HG03045 (cell line): ENCODE results near the gene LMO4.
A peak's percentile ranks its signal among the peaks of the same experiment; 100 is the strongest.

ENCODE experiments used
- ATAC-seq: cut with Tn5 transposase; IDR thresholded peaks from one replicate; pipeline ENCODE4 v1.9.1; 2021; ENCODE audit warnings: mild to moderate bottlenecking, moderate library complexity; ENCODE audit not compliant: unreplicated experiment

The LMO4 gene

DNA sequence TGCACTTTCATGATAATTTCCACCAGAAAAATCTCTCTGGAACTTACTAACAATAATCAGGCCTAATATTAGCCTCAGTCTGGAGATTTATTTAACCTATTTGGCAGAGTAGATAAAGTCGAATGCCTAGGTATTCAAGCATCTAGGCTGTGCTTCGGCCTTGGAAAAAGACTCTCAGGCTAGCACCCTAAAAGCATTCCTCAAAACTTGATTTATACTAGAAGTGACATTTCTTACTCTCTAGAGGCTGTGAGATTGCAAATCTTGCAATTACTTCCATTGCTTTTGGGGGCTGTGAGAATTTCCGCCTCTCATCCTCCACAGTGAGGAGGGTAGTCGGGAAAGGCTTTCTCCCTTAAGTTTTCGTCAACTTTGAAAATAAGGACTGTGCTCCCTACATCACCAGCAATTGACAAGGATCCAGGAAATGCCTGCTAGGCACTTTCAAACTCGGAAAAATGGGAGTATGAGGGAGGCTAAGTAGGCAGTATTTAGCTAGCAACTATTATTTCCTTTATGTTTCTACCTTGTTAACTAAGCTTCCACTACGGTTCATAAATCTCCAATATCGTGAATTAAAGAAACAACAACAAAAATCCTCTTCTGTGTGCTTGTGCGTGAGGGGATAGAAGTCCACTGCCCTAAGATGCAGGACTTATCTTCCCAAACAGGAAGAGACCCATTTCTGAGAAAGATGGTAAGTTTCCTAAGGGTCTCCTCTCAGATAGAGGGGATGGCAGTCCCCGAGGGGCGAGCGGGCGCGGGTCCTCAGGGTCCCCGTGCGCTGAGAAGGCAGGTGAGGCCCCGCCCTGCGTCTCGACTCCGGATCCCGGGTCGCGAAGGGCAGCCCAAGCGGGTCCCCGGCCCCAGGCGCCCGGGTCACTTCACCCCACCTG is 1.1 kb upstream of the LMO4 start:
- ATAC-seq: no peak

DNA sequence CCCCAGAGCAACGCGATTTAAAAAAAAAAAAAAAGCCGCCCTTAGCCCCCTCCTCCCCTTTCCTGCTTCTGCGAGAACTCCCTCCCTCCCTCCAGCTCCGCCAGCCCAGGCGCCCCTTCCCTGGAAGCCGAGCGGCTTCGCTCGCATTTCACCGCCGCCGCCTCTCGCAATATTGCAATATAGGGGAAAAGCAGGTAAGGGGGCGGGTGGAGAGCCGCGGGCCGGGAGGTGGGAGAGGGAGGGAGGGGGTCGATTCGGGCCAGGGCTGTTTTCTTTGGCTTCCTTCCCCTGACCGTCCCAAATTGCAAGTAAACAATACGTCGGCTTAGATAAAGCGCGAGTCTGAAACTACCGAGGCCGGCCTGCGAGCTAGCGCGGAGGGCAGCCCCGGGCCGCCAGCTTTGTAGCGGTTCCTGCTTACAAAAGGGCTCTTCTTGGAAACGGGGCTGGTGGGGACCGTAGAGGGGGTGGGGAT is 408 bp downstream of the LMO4 start:
- no peak for ATAC-seq

- ATAC-seq: no peak
These were observed 911 bp downstream of the LMO4 start for GRCh38 chr1:87329526-87330056.

DNA sequence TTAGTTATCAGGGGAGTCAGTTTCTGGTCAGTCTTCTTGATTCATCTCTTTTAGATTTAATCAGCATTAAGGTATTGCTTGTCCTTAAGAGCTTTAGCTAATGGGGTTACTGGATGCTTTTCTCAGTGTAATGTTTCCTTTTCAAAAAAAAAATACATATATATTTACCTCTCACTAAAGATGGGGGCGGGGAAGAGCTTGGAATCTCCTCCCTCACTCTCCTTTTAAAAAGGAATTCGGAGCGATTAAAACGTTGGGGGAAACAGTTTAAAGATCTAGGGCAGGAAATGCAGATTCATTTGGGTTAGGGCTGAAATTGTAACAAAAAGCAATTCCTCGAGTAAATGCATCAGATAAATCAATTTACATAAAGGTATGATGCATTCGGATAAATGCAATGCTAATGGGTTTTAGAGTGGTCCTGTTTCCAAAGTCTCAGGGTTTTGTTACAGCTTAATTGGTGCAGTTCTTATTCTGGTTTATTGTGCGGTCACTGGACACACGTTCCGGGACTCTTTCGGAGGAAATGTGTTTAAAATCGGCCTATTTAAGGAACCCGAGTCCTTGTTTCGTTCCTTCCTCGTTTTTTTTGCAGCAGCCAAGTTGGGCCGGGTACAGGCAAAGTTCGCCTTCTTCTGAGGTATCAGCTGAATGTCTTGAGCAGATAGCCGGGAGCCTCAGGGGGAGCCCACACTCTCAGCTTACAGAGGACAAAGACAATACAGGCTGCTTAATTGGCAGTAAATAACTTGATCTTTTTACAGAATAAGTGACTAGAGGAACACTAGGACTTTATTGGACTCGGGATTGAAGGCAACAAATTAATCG is 1.6 kb downstream of the LMO4 start:
- ATAC-seq: no peak

GRCh38 chr1:87330885-87331364 is 2.2 kb downstream of the LMO4 start:
- no peak for ATAC-seq

DNA sequence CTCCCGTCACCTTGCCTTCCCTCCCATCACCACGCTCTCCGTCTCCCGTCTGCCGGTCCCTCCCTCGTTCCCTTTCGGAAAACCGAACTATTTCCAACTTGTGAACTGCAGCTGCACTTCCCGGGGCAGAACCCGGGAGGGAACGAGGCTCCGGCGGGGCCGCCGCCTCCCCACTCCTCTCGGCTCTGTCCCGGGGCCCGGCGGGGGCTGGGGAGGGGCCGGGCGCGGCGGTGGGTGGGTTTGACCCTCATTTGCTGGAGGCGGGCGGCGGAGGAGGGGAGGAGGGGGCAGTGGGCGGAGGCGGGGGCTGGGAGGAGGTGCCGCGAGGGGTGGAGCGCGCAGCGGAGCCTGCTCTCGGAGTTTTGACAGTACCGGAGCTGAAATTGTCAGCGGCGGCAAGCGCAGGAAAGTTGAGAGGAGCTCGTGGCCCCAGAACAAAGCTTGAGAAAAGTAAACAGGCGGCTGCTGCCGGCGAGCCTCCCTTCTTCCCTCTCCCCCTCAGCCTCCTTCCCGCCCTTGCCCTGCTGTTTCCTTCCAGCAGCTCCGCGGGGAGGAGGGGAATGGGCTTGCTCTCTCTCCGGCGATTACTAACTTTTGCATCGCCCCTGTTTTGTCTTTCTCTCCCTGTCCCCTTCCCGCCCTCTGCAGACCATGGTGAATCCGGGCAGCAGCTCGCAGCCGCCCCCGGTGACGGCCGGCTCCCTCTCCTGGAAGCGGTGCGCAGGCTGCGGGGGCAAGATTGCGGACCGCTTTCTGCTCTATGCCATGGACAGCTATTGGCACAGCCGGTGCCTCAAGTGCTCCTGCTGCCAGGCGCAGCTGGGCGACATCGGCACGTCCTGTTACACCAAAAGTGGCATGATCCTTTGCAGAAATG is 2.9 kb downstream of the LMO4 start:
- ATAC-seq: peak; percentile 19

- ATAC-seq: no peak
These were observed 5.1 kb downstream of the LMO4 start for GRCh38 chr1:87333692-87334347.

GRCh38 chr1:87334351-87335174 is 5.9 kb downstream of the LMO4 start:
- ATAC-seq: no peak

DNA sequence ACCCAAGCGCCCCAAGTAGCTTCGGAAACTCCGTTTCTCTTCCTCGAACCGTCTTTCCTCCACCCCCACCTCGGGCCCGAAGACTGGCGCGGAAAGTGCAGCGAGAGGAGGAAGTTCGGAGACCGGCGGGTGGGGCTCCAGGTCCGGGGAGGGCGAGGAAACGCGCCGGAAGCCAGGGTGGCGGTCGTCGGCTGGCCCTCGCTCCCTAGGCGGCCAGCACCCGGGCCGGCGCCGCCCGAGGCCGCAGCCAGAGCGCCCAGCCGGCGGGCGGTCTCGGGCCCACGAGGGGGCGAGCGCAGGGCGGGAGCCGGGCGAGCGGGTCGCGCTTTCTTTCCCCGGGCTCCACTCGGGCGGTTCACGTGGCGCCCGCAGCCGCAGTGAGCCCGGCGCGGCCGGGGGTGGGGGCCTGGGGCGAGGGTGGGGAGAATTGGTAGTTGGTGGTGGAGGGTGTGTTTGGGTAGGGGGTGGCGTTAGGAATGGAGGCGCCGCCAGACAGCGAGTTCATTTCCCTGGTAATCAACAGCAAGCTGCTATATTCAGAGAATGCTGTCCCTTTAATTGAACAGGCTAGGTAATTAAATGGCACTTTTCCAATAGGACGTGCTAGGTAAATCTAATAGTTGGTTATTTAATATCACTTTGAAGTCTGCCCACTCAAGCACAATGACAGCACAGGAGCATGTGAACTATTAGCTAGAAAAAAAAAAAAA is 6.7 kb downstream of the LMO4 start:
- peak; percentile 42 for ATAC-seq

GRCh38 chr1:87336623-87337067 is 8.0 kb downstream of the LMO4 start:
- no peak for ATAC-seq

DNA sequence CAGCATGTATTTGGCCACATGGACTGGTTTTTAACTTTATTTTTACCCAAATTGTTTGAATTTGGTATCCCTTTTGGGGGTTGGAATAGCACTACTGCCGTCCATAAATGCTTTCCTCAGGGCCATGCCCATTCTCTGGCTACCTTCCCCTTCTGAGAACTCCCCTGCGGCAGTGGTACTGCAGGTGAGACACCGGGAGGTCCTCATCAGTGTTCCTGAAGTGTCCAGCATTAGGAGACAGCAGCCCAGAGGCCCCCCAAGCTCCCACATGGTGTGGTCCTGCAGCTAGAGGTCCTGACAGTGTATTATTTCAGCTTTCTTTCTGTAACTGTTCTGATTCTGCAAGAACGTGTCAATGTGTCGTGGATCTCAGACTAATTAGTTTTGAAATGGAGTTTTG is 8.9 kb downstream of the LMO4 start:
- ATAC-seq: no peak

DNA sequence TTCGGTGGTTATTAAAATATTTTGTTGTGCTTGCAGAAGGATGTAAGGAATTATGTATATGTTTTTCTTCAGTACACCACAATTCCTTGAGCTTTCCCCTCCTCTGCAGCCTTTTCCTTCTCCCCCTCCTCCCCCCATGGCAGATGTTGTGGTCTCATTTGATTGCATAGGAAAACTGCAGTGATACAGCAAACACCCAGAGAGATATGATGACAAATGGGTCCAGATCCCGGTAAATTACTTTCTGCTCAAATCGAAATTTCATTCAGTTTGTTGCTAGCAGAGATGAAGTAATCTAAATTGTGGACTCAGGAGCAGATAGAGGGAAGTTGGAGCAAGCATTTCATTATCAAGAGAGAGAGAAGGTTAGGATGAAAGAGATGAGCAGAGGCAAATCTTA is 9.9 kb downstream of the LMO4 start:
- ATAC-seq: no peak

DNA sequence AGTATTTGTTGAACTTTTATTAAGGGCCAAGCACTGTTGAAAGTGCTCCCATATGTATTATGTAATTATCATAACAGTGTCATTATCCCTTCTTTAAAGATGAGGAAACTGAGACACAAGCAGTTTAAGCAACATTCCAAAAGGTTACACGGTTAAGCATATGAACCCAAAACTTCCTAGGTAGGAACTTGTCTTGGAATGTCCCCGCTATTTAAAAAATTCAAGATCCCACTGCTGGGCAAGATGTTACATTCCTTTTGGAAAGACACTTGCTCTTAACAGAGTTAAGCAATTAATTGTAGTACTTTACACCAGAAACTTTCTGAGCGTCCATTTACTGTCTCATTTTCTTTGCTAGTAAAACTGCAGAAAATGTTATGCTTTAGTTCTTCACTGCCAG is 15.6 kb downstream of the LMO4 start:
- ATAC-seq: no peak

GRCh38 chr1:87346130-87346814 is 17.6 kb downstream of the LMO4 start:
- ATAC-seq: no peak

DNA sequence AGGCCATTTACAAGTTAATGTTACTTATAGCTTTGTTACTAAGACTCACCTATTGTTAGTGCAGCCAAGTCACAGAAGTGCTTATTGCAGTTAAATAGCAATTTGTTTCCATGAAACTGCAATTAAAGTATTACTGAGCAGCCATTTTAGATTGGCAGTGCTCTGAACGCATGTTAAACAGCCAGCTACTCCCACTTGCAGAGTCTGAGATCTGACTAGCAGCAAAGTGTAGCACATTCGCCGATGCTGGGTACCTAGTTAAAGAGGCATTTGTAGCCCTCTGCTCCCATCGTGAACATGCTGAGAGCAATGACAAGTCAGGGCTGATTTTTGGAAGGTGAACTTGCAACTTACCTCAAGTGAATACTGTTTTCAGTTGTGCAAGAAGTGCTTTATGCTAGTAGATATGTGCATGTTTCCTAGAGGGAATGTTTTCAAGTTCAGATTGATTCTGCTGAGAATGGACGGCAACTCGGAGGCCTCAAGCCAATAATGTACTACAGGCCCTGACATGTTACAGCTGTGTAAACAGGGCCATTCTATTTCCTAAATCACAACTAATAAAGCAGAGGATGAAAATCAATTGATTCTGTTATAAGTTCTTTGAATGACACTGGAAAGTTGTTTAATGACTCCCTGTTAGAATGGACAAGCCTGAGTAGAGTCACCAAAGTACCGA is 19.8 kb downstream of the LMO4 start:
- ATAC-seq: no peak

DNA sequence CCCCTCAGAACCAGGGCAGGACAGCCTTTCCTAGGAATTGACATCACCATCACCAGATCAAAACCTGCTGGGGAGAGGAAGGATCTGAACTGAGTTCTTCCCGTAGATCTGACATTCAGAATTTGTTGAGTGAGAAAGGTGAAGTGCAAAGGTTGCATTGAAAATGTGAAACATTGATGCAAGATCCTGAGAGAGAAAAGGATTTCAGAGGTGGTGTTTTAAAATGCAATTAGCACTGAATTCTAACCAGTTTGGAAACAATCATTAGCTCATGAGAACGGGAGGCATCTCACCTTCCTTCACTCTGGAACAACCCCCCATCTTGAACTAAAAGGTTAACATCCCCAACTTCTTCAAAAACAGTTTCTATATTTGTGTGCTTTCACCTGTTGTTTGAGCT is 20.4 kb downstream of the LMO4 start:
- ATAC-seq: no peak

- no peak for ATAC-seq
These were observed 27.2 kb downstream of the LMO4 start for GRCh38 chr1:87355894-87356293.
